Ascending aorta (tissue), 2 donors: ENCODE results near the gene SUMO4. TPM values are rescaled to one million over a fixed set of nuclear protein-coding genes. Genes with fewer than 3 reads are reported as not detected.

ENCODE experiments used
- DNase-seq, 2 donors: peaks; one replicate each; pipeline ENCODE4 v3.0.0-alpha.2; 2019; ENCODE audit warnings: low spot score in 2 of 2
- H3K27ac ChIP-seq, 2 donors: fragments of 200-600 bp; sonication (generic); one replicate each; pipeline ENCODE4 v1.5.1; 2016 to 2017; ENCODE audit warnings: mild to moderate bottlenecking in 1 of 2
- H3K27me3 ChIP-seq: fragments of 200-600 bp; sonication (generic); one replicate; pipeline ENCODE4 v1.5.1; 2017
- H3K36me3 ChIP-seq, 2 donors: fragments of 200-600 bp; sonication (generic); one replicate each; pipeline ENCODE4 v1.5.1; 2016
- H3K4me1 ChIP-seq, 2 donors: fragments of 200-600 bp; sonication (generic); one replicate each; pipeline ENCODE4 v1.5.1; 2016 to 2017; ENCODE audit warnings: mild to moderate bottlenecking in 1 of 2
- H3K4me3 ChIP-seq, 2 donors: fragments of 200-600 bp; sonication (generic); one replicate each; pipeline ENCODE4 v1.5.1; 2016 to 2017; ENCODE audit warnings: mild to moderate bottlenecking in 1 of 2
- H3K9me3 ChIP-seq, 2 donors: fragments of 200-600 bp; sonication (generic); one replicate each; pipeline ENCODE4 v1.5.1; 2016
- CTCF ChIP-seq, 3 experiments: fragments of 200-600 bp in 2 of 3; fragments of 450-650 bp in 1 of 3; sonication (generic) in 2 of 3; IDR thresholded peaks; one replicate each; pipeline ENCODE4 v1.5.1; 2016 to 2019; ENCODE audit warnings: antibody characterized with exemption in 3 of 3, mild to moderate bottlenecking in 1 of 3, moderate library complexity in 1 of 3
- intact Hi-C: fragments of 100-400 bp; cut with DNase I; formaldehyde crosslinking; loops from one replicate; pipeline ENCODE4 v1.15.1; 2023
- total RNA-seq: library from RNA; depleted of rRNA; stranded (reverse); fragments of >200 nt; gene quantifications from one replicate; pipeline ENCODE4 v1.1.0, GENCODE V29; 2016

SUMO4 gene
- total RNA-seq, 1 donor from 2014 or later, result not detected

GRCh38 chr6:149433405-149433804 is 33.3 kb downstream of the SUMO4 start:
- H3K27me3 ChIP-seq, result no peaks in the 10 kb centered on the region
- H3K9me3 ChIP-seq, result no peaks in the 10 kb centered on the region
- H3K36me3 ChIP-seq, result no peaks in the 10 kb centered on the region
- DNase-seq, result no peak
- intact Hi-C loops, result loop anchor here (5.0 kb wide), 1 partner anchor 856 kb away; no protein-coding TSS in a partner anchor
- peaks cover 0 to 4% of the 10 kb centered on the region in 2 donors for H3K4me1 ChIP-seq
- H3K27ac ChIP-seq, result no peak overlapping the region
- no peak for TF ChIP-seq CTCF (IDR thresholded peaks at IDR 0.05)
- no peak overlapping the region for H3K4me3 ChIP-seq

GRCh38 chr6:149433881-149434280 is 33.8 kb downstream of the SUMO4 start:
- intact Hi-C loops, result loop anchor here (5.0 kb wide), 1 partner anchor 857 kb away; no protein-coding TSS in a partner anchor

GRCh38 chr6:149435919-149436586 is 36.0 kb downstream of the SUMO4 start:
- Histone ChIP-seq H3K9me3 (no peaks in the 10 kb centered on the region), H3K27ac (no peak overlapping the region), H3K36me3 (no peaks in the 10 kb centered on the region), H3K4me1 (peaks cover 0 to 4% of the 10 kb centered on the region in 2 donors), H3K27me3 (no peaks in the 10 kb centered on the region), H3K4me3 (no peak overlapping the region)
- intact Hi-C loops, result no loop called here
- DNase-seq, result no peak
- TF ChIP-seq CTCF (IDR thresholded peaks at IDR 0.05), result no peak

More at GRCh38 chr6:149433881-149434280, 33.8 kb downstream of the SUMO4 start:
- H3K27me3 ChIP-seq, result no peaks in the 10 kb centered on the region
- TF ChIP-seq CTCF (IDR thresholded peaks at IDR 0.05), result no peak
- no peak for DNase-seq
- no peak overlapping the region for H3K27ac ChIP-seq
- H3K4me3 ChIP-seq, result no peak overlapping the region
- H3K4me1 ChIP-seq, result peaks cover 0 to 4% of the 10 kb centered on the region in 2 donors
- no peaks in the 10 kb centered on the region for H3K36me3 ChIP-seq
- no peaks in the 10 kb centered on the region for H3K9me3 ChIP-seq

GRCh38 chr6:149436647-149437046 is 36.6 kb downstream of the SUMO4 start:
- no peaks in the 10 kb centered on the region for H3K36me3 ChIP-seq
- H3K27me3 ChIP-seq, result no peaks in the 10 kb centered on the region
- DNase-seq, result no peak
- H3K4me3 ChIP-seq, result no peak overlapping the region
- H3K9me3 ChIP-seq, result no peaks in the 10 kb centered on the region
- TF ChIP-seq CTCF (IDR thresholded peaks at IDR 0.05), result no peak
- H3K4me1 ChIP-seq, result peaks cover 0 to 4% of the 10 kb centered on the region in 2 donors
- H3K27ac ChIP-seq, result no peak overlapping the region
- intact Hi-C loops, result no loop called here

GRCh38 chr6:149437212-149437611 is 37.1 kb downstream of the SUMO4 start:
- Histone ChIP-seq H3K9me3 (no peaks in the 10 kb centered on the region), H3K4me3 (no peak overlapping the region), H3K27me3 (no peaks in the 10 kb centered on the region), H3K27ac (no peak overlapping the region), H3K36me3 (no peaks in the 10 kb centered on the region), H3K4me1 (peaks cover 0 to 2% of the 10 kb centered on the region in 2 donors)
- intact Hi-C loops, result no loop called here
- no peak for TF ChIP-seq CTCF (IDR thresholded peaks at IDR 0.05)
- DNase-seq, result no peak
